ENCODE data around the gene SLC10A1.

- TF ChIP-seq CTCF (IDR thresholded peaks at IDR 0.05) (no peak), POLR2A (IDR thresholded peaks at IDR 0.05) (no peak)
Observed at GRCh38 chr14:69773571-69774276, 23.3 kb downstream of the SLC10A1 start.
